IPS-NIHi7 (cell line): ENCODE measurements around the gene TGM5.

Source experiments
- DNase-seq: peaks from one replicate; pipeline ENCODE4 v3.0.0; 2012; ENCODE audit warnings: mixed read lengths; ENCODE audit errors: extremely low spot score

The TGM5 gene

GRCh38 chr15:43196760-43197548 is 69.8 kb downstream of the TGM5 start:
- no peak for DNase-seq

GRCh38 chr15:43194795-43195194 is 71.9 kb downstream of the TGM5 start:
- no peak for DNase-seq

GRCh38 chr15:43193710-43194109 is 73.0 kb downstream of the TGM5 start:
- DNase-seq = no peak

GRCh38 chr15:43190178-43190577 is 76.5 kb downstream of the TGM5 start:
- no peak for DNase-seq

GRCh38 chr15:43189296-43189695 is 77.4 kb downstream of the TGM5 start:
- DNase-seq = no peak

- DNase-seq = peak; percentile 43
These were observed 79.1 kb downstream of the TGM5 start for GRCh38 chr15:43187544-43188155.

- DNase-seq = no peak
These were observed 80.8 kb downstream of the TGM5 start for GRCh38 chr15:43186003-43186353.

GRCh38 chr15:43185157-43186002 is 81.3 kb downstream of the TGM5 start, which contains the start of gene CCNDBP1:
TSS of gene CCNDBP1 (plus strand) at chr15:43185403. CDS start at chr15:43185499, 96 bp downstream.
- peak; percentile 100 for DNase-seq

GRCh38 chr15:43184407-43185124 is 82.2 kb downstream of the TGM5 start:
- no peak for DNase-seq

- no peak for DNase-seq
These were observed 83.5 kb downstream of the TGM5 start for GRCh38 chr15:43183270-43183669.
